HT1080 (cell line): ENCODE results near the gene MSI2. TPM values are rescaled to one million over a fixed set of nuclear protein-coding genes. Genes with fewer than 3 reads are reported as not detected.

Source experiments
- DNase-seq: peaks from one replicate; pipeline ENCODE4 v3.0.0-alpha.2; 2015; ENCODE audit warnings: low read depth
- total RNA-seq: library from RNA; depleted of rRNA; stranded (reverse); fragments of >200 nt; shearing (Covaris generic); gene quantifications from 2 replicates; pipeline ENCODE4 v1.2.3, GENCODE V29; 2014

The MSI2 gene
- total RNA-seq, 1 experiment from 2014 or later, result 33.0 TPM

DNA sequence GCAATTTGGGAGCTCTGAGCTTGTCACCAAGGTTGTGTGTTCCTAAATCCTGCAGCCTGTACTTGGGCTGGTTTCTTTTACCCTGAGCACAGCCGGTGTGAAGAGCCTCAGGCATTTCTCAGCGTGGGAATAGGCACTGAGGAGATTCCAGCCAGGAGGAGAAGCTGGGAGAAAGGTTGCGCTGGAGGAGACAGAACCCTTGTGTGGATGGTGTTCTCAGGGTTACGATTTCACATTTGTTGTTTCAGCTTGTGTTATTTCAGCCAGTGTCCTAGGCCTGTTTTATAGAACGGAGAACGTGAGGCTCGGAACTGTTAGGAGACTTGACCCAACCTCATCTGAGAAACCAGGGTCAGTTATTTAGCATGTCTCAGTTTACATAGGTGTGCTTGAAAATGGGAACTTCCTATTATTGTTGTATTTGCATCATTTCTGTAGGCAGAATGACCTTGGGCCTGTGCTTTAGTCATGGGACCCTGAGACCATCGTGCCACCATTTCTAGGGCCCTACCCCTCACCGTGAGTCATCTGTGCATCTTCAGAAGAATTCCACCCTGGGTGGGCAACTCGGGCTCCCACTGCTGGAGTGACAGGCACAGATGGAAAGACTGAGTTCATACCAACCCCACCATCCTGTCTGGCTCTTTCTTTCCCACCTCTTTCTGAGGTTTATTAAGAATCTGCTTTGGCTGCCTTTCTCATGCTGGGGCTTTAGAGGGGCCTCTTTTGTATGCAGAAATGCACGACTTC, 134.9 kb downstream of the MSI2 start:
- DNase-seq, result no peak

DNA sequence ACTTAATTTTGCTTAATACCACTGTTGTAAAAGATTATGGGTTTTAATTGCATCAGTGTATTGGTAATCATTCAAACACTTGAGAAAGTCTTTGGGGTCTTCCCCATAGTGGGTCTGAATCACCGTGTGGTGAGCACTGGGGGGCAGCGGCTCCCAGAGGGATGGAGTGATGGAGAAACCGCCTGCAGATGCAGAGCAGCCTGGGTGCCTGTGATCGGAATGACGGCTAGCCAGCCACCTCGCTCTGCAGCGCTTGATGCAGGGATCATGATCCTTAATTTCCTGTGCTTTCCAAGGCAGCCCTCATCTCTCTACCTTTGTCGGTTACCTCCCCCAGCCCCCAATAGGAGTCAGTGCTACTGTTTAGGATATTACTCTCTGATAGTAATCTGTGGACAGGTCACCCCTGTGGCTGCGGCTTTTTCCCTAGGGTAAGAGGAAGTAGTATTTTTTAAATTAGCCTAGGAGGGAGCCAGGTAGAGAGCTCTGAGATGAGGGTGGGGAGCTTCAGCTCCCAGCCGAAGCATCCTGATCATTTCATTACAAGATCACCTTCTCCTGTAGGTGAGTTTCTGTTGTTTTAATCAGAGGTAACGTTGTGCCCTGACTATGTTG, 135.6 kb downstream of the MSI2 start:
- DNase-seq, result no peak

DNA sequence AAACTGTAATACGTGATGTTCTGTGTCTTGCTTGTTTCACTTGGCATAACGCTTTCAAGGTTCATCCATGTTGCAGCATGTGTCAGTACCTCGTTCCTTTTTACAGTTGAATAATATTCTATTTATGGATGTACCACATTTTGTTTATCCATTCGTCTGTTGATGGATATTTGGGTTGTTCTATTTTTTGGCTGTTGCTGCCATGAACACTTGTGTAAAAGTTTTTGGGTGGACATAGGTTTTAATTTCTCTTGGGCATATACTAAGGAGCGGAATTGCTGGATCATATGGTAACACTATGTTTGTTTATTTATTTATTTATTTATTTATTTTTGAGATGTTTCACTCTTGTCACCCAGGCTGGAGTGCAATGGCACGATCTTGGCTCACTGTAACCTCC, 137.0 kb downstream of the MSI2 start:
- no peak for DNase-seq

DNA sequence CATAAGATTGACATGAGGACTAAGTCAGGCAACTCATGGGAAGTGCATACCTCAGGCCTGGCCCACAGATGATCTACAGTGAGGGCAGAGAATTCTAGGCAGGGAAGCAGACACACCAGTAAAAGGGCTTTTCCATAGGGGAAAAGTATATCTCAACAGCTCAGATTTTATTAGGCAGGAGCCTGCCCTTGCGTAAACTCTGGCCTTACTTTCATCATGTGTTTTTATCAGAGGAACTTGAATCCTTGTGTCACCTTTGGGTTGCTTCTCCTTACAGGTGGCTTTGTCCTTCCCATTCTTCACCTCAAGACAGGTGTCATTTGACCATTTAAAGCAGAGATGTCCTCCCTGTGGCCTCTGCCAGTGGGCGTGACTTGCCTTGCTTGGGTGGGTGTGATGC, 138.1 kb downstream of the MSI2 start:
- DNase-seq, result no peak

DNA sequence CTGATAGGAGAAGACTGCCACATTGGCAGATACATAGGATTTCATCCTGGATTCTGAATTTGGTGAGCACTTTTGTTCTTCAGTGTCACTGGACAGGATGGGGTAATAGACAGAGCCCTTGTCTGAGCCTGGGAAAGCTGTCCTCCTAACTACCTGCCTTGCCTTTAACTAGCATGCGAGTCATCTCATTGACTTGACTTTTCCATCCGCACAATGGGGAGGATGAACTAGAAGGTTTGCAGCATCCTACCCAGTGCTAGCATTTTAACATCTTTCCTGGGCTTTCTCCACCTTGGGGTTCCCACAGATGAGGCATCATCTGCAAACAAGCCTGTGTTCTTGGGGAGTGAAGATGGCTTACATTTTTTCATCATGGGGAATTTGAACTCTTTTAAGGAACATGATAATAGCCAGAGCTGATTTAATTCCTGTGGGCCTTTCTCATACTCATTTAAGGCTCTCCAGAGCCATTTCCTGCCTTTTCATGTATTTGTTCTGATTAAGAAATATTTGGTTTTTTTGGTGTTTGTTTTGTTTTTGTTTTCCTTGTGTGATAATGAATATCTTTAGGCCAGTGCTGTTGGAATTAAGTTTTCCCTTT, 139.5 kb downstream of the MSI2 start:
- DNase-seq, result no peak

DNA sequence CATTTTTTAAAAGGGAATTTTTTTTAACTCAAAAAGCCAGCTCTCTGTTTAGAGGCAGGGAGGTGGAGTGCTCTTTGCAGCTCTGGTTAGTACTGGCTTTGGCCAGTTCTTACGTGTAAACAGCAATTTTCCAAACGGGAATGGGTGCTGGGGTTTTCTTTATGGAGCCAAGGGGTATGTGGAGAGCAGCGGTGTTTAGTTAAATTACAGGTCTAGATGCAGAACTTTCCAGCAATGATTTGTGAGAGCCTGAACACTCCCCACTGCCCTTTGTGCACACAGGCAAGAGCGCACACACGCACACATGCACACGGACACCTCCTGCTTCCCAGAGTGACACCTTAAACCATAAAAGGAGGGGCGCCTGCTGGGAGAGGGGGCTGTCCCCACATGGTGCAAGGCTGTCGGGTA, 140.2 kb downstream of the MSI2 start:
- DNase-seq, result no peak

DNA sequence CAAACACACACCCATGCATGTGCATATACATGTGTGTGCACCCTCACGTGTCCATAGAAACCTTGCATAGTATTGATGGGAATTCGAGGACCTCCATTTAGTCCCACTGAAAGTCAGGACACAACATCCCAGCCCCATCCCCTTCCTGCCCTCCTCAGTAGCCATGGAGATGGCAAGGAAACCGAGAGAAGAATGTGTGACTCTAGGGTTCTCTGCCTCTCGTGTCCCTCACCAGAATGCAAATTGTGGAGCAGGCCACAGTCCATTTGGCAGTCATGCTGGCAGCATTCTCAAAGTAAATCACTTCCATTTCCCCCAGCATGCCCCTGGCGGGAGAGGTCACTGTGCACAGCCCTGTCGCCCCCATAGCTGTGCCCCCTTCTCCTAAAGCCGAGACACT, 141.1 kb downstream of the MSI2 start:
- DNase-seq, result no peak

DNA sequence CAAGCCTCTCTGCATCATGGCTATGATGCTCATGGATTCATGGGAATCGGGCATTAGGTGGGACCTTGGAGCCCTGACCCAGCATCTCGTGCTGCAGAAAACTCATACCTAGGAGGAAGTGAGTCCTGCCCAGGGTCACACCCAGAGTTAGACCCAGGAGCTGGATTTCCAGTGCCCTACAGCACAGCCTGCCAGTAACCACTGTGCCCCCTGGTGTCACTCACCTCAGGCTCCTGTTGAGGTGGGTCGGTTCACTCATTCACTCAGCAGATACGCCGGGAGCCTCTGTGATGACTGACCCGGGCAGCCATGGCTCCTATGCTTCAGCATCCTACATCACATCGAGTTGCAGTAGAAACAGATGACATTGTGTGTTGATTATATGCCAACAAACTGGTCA, 143.4 kb downstream of the MSI2 start:
- DNase-seq, result no peak

DNA sequence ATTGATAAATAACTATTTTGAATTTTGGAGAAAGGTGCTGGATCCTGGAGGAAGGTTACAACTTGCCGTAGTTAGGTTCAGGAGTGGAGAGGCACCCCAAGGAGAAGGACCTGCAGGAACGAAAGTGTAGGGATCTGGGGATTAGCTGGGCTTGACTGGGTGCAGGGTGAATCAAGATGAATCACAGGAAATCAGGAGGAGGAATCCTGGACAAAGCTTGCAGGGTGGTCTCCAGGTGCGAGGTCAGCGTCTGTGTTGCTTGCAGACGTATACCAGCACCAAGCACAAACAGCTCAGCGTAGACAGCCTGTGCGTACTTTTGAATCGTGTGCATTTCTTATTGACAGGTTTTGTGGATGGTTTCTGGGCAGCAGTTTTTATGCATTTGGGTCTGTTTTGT, 144.3 kb downstream of the MSI2 start:
- peak; percentile 53 for DNase-seq

DNA sequence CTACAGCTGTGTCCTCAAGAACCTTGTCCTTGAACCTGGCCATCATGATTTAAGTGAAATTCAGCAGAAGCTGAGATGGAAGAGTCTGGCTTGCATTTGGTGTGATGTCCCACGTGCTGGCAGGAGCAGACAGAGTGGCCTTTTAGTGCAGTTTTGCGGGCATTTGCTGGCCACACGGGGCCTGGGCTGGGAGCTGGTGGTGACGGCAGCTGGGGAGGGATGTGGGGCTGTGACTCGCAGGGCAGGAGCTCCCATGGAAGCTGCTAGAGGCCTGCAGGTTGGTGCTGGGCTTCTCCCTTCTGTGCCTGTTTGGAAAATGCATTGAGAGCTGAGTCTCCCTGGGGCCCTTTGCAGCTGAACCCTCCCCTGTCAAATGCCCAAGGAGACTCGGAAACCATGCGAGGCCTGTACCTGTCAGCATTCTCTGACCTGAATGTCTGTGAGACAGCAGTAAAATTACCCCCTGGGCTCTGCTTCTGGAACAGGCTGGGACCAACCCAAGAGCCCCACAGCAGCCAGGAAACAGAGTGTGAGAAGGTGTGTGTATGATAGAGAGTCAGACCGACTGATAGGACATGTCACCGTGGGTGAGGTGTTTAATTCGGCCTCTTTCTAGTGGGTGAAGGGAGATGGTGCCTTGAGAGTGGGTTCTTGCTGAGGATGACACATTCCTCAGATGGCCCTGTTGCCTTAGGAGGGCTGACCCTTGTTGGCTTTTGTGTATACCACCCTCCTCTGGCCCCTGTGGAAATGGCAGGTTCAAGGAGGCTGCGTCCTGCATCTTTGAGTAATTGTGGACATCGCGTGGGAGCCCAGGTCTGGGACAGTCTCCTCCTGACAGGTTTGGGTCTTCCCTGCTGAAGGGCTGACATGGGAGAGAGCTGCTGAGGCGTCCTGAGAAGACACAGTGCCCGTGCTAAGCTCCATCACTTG, 145.5 kb downstream of the MSI2 start:
- DNase-seq, result no peak

DNA sequence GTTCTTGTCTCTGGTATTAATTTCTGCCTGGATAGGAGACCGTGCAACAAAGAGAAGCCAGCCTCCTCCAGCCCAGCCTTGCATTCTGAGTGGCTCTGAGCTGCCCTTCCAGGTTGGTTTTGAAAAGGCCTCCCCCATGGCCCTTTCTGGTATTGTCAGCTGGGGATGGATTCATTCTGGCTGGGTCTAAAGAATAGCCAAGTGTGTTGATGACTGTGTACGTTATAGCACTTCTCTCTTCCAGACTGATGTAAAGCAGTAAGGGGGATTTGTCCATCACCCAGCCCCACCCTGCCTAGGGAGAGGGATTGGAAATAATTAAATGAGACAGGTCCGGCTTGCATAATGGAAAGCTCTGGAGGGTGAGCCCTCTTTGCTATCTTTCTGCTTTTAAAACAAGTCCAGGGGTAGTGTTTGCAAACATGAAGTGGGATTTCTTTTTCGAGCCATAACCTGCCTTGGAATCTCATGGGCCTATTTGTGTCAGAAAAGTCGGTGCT, 146.4 kb downstream of the MSI2 start:
- no peak for DNase-seq

DNA sequence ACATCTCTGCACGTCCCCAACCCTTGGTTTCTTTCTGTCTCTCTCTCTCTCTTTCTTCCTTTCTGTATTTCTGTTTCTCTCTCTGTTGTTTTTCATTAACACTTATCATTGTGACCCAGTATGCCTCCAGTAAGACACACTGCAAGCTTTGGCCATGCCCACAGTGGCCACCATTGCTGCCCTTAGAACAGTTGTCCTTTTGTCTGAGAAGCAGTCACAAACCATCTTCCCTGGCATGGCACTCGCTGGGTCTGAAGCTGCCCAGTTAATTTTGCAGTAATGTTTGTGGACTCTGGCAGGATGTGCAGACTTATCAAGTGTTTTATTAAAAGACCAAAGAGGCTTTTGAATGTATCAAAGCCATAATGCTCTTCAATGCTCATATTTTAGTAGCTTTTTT, 146.9 kb downstream of the MSI2 start:
- DNase-seq, result no peak

DNA sequence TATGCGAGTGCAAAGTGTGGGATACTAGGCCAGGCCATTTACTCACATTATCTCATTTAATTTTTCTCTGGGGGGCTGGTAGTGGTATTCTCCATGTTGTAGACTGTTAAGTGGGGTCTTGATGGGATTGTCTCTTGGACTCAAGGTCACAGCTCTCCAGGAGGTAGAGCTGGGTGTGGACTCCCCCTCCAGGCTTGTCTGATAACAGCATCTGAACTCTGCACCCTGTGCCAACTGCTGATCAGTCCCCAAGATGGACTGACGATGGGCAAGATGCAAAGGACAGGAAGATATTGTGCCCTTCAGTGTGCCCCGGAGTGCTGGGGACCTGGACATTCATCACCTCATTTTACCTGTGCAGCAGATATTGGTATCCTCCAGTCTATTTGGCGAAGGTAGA, 147.8 kb downstream of the MSI2 start:
- DNase-seq, result no peak

DNA sequence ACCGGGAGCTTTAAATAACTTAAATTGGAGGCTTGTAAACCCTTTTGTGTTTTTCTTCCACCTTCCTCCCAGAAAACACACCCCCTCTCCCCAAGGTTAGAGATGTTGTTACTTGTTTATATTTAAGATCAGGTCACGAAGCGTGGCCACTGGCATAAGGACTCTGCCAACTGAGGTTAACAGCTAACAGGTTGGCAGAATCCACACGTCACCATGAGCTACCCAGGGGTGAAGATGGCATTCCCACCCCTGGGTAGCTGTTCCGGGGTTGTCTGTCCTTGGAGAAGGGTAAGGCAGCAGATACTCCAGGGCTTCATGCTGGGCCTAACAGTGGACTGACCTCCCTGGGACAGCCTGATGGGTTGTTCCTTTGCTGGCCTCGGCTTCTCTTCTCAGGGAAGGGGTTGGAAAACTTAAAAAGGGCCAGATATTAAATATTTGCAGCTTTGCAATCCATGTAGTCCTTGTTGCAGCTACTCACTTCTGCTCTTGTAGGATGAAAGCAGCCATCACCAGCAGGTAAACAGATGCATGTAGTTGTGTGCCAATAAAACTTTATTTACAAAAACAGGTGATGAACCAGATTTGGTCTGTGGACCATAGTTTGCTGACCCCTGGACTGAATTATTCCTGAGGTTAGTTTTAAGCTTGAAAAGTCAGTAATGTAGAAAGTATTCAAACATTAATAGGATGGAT, 148.6 kb downstream of the MSI2 start:
- no peak for DNase-seq

DNA sequence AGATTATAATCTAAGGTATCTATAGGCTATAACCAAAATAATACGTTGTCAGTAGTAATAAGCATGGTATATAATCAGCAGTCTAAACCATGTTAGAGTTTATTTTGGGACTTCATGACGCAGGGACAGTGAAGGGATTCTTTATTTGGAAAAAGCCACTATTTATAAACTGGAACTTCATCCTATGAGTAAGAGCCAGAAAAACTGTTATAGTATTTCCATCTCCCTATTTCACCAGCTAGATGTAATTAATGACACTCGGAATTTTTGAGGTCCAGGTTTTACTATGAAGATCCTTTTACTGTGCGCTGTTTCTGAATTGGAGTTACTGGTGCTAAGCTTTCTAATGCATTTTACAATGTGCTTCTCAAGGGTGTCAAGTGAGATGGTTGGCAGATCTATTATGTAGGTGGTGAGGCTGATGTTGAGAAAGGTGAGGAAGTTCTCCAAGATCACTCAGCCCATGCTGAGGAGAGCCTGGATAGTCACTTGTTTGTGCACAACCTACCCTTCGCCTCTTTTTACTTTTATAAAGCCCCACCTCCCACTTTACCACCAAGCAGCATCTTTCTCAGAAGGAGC, 149.3 kb downstream of the MSI2 start:
- no peak for DNase-seq

DNA sequence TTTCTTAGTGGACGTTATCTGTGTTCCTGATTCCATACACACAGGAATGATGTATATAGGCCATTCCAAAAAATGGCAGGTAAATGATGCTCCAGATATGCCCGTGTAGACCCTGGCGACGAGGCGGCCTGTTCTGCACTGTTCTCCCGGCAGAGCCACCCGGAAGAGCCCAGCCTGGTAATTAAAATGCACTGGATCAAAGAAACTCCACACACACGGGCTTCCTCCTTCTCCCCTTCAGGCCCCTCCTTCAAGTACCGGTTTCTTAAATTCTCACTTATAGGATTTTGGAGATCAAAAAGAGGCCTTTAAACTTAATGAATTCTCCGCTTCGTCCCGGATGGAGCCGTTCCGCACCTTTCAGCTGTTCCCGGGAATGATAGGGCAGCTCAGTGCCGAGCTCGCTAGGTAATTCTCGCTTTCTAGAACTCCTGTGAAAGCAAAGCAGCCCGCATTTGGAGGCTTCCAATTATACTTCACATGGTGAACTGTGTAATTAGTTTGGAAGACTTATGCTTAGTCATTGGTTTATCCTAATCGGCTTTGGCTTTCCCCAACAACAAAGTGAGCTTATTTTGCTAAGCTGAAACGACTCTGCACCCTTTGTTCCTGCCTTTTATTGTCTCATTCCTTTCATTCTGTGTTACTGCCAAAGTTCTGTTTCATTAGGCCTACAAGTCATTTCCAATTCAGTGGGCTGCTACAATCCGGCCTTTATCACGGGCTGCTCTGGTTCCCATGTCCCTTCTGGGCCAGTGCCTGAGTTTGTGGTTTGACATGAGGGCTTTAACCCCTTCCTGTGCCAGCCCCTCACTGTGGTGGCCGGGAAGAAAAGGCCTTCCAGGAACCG, 150.0 kb downstream of the MSI2 start:
- DNase-seq, result no peak

DNA sequence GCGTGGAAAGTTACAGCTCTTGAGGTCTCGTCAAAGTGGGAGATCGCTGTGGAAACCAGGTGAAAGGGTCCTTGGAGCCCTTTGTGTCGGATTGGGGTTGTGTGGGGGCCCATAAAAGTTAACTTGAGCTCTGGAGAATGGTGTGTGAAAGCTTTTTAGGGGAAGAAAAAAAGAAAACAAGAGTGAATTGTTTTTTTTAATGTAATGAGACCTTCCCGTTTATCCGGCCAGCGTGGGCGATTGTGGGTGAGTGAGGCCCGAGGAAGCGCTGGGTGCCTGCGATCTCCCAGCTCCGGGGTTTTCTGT, 150.6 kb downstream of the MSI2 start:
- no peak for DNase-seq

DNA sequence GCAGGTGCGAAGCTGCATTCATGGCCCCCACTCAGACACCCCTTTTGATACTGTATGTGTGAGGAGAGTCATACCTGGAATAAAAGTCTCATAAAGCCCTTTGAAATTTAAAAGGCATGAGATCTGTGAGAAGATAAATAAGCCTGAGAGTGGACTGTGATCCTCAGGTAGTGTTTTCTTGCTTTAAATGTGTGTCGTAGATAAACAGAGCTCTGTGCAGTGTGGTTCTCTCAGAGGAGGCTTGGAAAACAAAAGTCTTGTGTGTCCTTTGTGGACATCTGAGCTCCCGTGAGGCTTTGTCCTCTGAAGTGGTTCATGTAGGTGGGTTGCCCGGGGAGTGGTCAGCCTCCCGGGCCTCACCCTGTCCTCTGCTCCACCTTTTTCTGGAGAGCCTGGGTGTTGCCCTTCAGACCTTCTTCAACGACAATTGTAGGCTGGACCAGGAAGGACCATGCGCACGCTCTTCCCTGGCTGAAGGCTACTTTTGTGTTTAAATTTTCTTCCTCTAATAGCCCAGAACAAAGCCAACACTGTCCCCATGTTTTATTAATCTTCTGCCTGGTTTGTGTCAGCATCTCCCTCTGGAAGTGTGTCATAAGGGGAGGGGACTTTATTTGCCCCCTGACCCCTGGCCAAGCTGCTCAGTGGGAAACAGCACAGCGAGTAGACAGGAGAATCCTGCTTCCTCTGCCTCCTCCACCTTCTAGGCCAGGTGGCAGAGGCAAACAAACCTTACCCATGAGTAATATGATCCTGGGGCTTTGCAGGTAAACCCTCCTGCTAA, 151.2 kb downstream of the MSI2 start:
- no peak for DNase-seq
